ENCODE results near the gene TMA7.
"Not testable (repeated sequence)": the region's sequence is repeated elsewhere in the genome, so short reads cannot be mapped to it uniquely, and the experiment has no call there.

TMA7 gene

DNA sequence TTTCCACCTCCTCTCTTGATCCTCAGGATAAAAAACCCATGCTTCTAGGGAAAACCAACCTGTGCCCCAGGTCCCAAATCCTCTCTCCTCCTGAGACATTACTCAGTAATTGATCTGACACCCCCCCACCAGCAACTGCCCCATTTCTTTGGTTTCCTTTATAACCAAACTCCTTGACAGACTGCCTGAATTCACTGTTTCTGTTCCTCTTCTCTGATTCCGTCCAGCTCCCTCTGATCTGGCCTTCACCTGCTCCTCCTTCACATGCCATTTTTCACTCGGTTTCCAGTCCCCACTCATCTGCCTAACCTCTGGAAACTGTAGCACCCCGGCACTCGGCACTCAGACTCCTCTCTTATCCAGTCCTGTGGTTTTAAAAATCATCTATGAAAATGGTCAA lies 2.2 kb upstream of the TMA7 start:
- DNase-seq, result no peak

DNA sequence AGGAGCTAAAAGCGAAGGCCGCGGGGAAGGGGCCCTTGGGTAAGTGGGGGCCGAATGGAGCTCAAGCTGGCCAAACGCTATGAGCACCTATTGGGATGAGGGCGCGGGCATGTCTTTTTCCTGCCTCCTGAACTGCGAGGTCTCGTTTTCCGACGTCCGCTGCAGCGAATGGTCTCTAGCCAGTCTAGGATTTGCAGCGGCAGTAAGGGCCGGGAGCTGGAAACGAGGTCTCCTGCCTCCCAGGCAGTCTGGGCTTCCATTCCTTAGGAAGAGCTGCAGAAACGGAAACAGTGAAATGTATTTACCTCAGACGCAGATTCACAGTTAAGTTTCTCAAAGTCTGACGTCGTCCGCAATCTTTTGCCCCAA lies 517 bp downstream of the TMA7 start:
- DNase-seq, result no peak

GRCh38 chr3:48441940-48442339 lies 1.9 kb downstream of the TMA7 start:
- no peak for DNase-seq

GRCh38 chr3:48445277-48445882 lies 5.3 kb downstream of the TMA7 start:
- no peak for DNase-seq

GRCh38 chr3:48446043-48446424 lies 6.0 kb downstream of the TMA7 start:
- DNase-seq, result no peak

DNA sequence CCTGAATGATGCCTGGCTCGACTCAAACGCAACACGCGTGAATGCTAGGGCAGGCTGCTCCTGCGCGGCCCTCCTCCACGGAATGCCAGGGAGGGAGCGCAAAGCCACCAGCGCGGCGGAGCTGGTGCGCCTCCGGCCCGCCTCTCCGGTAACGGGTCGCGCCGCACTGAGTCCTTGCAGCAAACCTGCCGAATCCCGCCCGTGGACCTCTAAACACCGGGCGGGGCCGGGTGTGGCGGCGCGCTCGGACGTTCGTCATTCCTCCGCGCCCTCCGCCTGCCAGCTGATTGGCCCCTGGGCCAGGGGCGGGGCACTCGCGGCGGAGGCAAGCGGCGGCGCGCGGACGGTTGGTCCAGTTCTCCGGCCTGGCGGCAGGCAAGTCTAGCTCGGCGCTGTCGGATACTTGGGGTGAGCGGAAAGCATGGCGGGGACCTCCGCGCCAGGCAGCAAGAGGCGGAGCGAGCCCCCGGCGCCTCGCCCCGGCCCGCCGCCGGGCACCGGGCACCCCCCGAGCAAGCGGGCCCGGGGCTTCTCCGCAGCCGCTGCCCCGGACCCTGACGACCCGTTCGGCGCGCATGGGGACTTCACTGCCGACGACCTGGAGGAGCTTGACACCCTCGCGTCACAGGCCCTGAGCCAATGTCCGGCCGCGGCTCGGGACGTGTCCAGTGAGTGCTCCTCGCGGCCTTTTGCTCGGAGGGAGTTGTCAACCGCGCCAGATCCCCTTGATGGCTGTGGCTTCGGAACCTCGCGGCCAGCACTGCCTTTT lies 6.6 kb downstream of the TMA7 start, which contains the start of gene ATRIP:
TSS of gene ATRIP (plus strand) at position 313 of the 769 bp plus-strand sequence. CDS start at position 422, 109 bp downstream.
- peak; percentile 89 for DNase-seq

DNA sequence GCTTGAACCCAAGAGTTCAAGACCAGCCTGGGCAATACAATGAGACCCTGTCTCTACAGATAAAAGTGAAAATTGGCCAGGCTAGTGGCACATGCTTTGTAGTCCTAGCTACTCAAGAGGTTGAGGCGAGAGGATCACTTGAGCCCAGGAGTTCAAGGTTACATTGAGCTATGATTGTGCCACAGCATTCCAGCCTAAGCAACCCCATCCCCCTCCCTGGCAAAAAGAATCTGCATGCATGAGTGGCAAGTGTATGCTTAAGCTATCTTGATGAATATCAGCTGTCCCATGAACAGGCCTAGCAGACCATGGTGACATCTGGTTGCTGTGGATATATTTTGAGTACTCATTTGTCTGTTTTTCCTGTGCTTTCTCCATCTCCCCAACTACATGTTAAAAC lies 11.2 kb downstream of the TMA7 start:
- DNase-seq, result no peak

DNA sequence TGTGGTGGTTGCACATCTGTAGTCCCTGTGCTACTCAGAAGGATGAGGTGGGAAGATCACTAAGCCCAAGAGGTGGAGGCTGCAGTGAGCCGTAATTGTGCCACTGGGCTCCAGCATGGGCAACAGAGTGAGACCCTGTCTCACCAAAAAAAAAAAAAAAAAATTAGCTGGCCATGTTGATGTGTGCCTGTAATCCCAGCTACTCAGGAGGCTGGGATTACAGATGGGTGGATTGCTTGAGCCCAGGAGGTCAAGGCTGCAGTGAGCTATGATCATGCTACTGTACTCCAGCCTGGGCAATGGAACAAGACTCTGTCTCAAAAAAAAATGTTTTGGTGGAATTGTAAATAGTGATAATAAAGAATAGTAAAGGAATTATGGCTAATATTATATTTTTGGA lies 16.4 kb downstream of the TMA7 start:
- no peak for DNase-seq

DNA sequence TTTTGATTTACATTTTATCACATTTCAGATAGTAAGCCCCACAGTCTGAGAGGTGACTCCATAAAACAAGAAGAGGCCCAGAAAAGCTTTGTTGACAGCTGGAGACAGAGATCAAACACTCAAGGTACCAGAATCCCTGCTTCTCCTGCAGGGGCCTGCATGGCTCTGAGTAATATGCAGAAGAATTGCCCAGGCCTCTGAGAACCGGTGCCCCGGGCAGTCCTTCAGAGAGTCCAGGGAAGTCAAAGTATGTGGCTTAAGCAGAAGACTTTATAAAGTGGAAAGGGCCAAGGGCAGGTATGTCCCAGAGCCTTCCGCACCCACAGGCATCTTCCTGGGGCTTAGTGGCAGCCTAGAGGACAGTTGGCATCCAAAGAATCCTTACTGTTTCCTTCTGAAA lies 19.3 kb downstream of the TMA7 start:
- no peak for DNase-seq

GRCh38 chr3:48459773-48460516 lies 19.9 kb downstream of the TMA7 start:
- no peak for DNase-seq

GRCh38 chr3:48460517-48460902 lies 20.5 kb downstream of the TMA7 start:
- DNase-seq, result no peak

- not testable (repeated sequence) for DNase-seq
Observed at GRCh38 chr3:48461767-48462166, 21.7 kb downstream of the TMA7 start.

GRCh38 chr3:48463703-48464102 lies 23.6 kb downstream of the TMA7 start:
- DNase-seq, result no peak

DNA sequence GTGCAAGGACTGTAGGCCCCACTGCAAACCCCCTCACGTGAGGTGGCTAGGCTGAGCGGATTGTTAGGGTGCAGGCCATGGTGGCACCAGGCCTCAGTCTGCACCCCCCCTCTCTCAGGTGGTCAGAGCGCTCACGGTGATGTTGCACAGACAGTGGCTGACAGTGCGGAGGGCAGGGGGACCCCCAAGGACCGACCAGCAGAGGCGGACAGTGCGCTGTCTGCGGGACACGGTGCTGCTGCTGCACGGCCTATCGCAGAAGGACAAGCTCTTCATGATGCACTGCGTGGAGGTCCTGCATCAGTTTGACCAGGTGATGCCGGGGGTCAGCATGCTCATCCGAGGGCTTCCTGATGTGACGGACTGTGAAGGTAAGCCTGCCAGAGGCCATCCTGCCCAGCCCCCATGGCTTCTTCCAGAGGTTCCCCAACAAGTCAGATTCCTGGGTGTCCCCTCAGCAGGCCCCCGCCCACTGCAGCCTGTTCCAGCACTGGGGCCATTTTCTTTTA lies 24.7 kb downstream of the TMA7 start:
- no peak for DNase-seq

DNA sequence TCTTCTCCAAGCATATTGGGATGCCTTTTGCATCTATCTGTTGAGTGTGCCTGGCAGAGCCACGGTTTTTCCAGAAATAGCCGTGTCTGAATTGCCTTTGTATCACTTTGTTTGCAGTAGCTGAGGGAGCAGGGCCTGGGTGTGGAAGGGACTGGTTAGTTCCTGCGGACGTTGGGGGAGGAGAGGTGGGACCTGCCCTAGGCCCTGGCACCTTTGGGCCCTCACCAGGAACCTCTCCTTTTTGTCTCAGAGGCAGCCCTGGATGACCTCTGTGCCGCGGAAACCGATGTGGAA lies 25.1 kb downstream of the TMA7 start:
- DNase-seq, result no peak

GRCh38 chr3:48465531-48466378 lies 25.7 kb downstream of the TMA7 start:
- DNase-seq, result peak; percentile 89

GRCh38 chr3:48466386-48467109 lies 26.5 kb downstream of the TMA7 start:
- DNase-seq, result no peak

- no peak for DNase-seq
Observed at GRCh38 chr3:48467110-48467454, 27.0 kb downstream of the TMA7 start.

GRCh38 chr3:48467473-48468267 lies 27.6 kb downstream of the TMA7 start:
- DNase-seq, result no peak

GRCh38 chr3:48468329-48468731 lies 28.3 kb downstream of the TMA7 start:
- DNase-seq, result no peak

- DNase-seq, result no peak
Observed at GRCh38 chr3:48469046-48469915, 29.2 kb downstream of the TMA7 start.

All from 8988T (cell line).